Astrocyte of the hippocampus (primary cell): Measurements from ENCODE around the gene CHN2.

ENCODE experiments used
- DNase-seq: peaks from one replicate; pipeline ENCODE4 v3.0.0; 2011; ENCODE audit warnings: low read depth, low spot score

CHN2 gene

GRCh38 chr7:29308424-29308823 is 113.8 kb downstream of the CHN2 start:
- DNase-seq, result no peak

GRCh38 chr7:29309041-29309854 is 114.7 kb downstream of the CHN2 start:
- DNase-seq, result no peak

GRCh38 chr7:29310625-29311024 is 116.0 kb downstream of the CHN2 start:
- DNase-seq, result no peak

- no peak for DNase-seq
These were observed 116.7 kb downstream of the CHN2 start for GRCh38 chr7:29311314-29311713.

GRCh38 chr7:29314148-29314547 is 119.6 kb downstream of the CHN2 start:
- DNase-seq, result no peak

- DNase-seq, result no peak
These were observed 120.7 kb downstream of the CHN2 start for GRCh38 chr7:29315122-29315891.

GRCh38 chr7:29315892-29316270 is 121.3 kb downstream of the CHN2 start:
- DNase-seq, result no peak

GRCh38 chr7:29316926-29317325 is 122.4 kb downstream of the CHN2 start:
- no peak for DNase-seq

GRCh38 chr7:29318853-29319718 is 124.5 kb downstream of the CHN2 start:
- no peak for DNase-seq

GRCh38 chr7:29319719-29320521 is 125.3 kb downstream of the CHN2 start:
- no peak for DNase-seq

GRCh38 chr7:29320577-29320976 is 126.0 kb downstream of the CHN2 start:
- no peak for DNase-seq

GRCh38 chr7:29322023-29322712 is 127.6 kb downstream of the CHN2 start:
- DNase-seq, result no peak

- DNase-seq, result no peak
These were observed 130.9 kb downstream of the CHN2 start for GRCh38 chr7:29325476-29325875.

GRCh38 chr7:29326864-29327263 is 132.3 kb downstream of the CHN2 start:
- no peak for DNase-seq

GRCh38 chr7:29327455-29327854 is 132.9 kb downstream of the CHN2 start:
- DNase-seq, result no peak

GRCh38 chr7:29328045-29328444 is 133.5 kb downstream of the CHN2 start:
- DNase-seq, result no peak

- DNase-seq, result no peak
These were observed 134.2 kb downstream of the CHN2 start for GRCh38 chr7:29328811-29329210.

- no peak for DNase-seq
These were observed 135.1 kb downstream of the CHN2 start for GRCh38 chr7:29329686-29330085.

GRCh38 chr7:29330136-29330535 is 135.6 kb downstream of the CHN2 start:
- no peak for DNase-seq

- DNase-seq, result no peak
These were observed 136.6 kb downstream of the CHN2 start for GRCh38 chr7:29331163-29331562.
